Epithelial cell of prostate (primary cell): ENCODE measurements around the gene HRCT1.
A peak's percentile ranks its signal among the peaks of the same experiment; 100 is the strongest.

Experiments used
- DNase-seq: peaks from one replicate; pipeline ENCODE4 v3.0.0-alpha.2; 2011; ENCODE audit warnings: low read depth, low spot score
- H3K27ac ChIP-seq: fragments of 450-650 bp; 2 replicates; pipeline ENCODE4 v1.5.1; 2017; ENCODE audit warnings: mild to moderate bottlenecking

HRCT1 gene

GRCh38 chr9:35938474-35939356 is 32.7 kb downstream of the HRCT1 start:
- no peak for DNase-seq
- no peak overlapping the region for H3K27ac ChIP-seq

- no peak for DNase-seq
- no peak overlapping the region for H3K27ac ChIP-seq
Observed at GRCh38 chr9:35939679-35940250, 33.8 kb downstream of the HRCT1 start.

- DNase-seq, result no peak
Observed at GRCh38 chr9:35940458-35941407, 34.7 kb downstream of the HRCT1 start.

GRCh38 chr9:35942286-35942685 is 36.3 kb downstream of the HRCT1 start:
- no peak for DNase-seq
- H3K27ac ChIP-seq, result no peak overlapping the region

More at GRCh38 chr9:35940458-35941407, 34.7 kb downstream of the HRCT1 start:
- no peak overlapping the region for H3K27ac ChIP-seq

- H3K27ac ChIP-seq, result no peak overlapping the region
- no peak for DNase-seq
Observed at GRCh38 chr9:35944173-35944572, 38.2 kb downstream of the HRCT1 start.

- no peak overlapping the region for H3K27ac ChIP-seq
- DNase-seq, result no peak
Observed at GRCh38 chr9:35944841-35945240, 38.8 kb downstream of the HRCT1 start.

GRCh38 chr9:35945341-35946018 is 39.5 kb downstream of the HRCT1 start:
- H3K27ac ChIP-seq, result no peak overlapping the region
- peak; percentile 8 for DNase-seq

GRCh38 chr9:35948451-35948850 is 42.4 kb downstream of the HRCT1 start:
- peak overlapping the region; percentile 9 for H3K27ac ChIP-seq
- no peak for DNase-seq

GRCh38 chr9:35948901-35949318 is 42.9 kb downstream of the HRCT1 start:
- peak overlapping the region; percentile 9 for H3K27ac ChIP-seq
- DNase-seq, result no peak

- H3K27ac ChIP-seq, result peak overlapping the region; percentile 59
- no peak for DNase-seq
Observed at GRCh38 chr9:35951736-35952135, 45.7 kb downstream of the HRCT1 start.

GRCh38 chr9:35952526-35953191 is 46.7 kb downstream of the HRCT1 start:
- DNase-seq, result no peak

GRCh38 chr9:35954942-35955546 is 49.0 kb downstream of the HRCT1 start:
- DNase-seq, result peak; percentile 27

More at GRCh38 chr9:35952526-35953191, 46.7 kb downstream of the HRCT1 start:
- H3K27ac ChIP-seq, result peak overlapping the region; percentile 59

GRCh38 chr9:35956651-35957050 is 50.6 kb downstream of the HRCT1 start:
- no peak overlapping the region for H3K27ac ChIP-seq
- DNase-seq, result no peak

More at GRCh38 chr9:35954942-35955546, 49.0 kb downstream of the HRCT1 start:
- no peak overlapping the region for H3K27ac ChIP-seq
